GM04504 (cell line): ENCODE measurements around the gene HLA-DRB5.
"Not testable (repeated sequence)": the region's sequence is repeated elsewhere in the genome, so short reads cannot be mapped to it uniquely, and the experiment has no call there.

Source experiments
- DNase-seq: peaks from one replicate; pipeline ENCODE4 v3.0.0-alpha.2; 2012; ENCODE audit warnings: low read depth

Gene HLA-DRB5

DNA sequence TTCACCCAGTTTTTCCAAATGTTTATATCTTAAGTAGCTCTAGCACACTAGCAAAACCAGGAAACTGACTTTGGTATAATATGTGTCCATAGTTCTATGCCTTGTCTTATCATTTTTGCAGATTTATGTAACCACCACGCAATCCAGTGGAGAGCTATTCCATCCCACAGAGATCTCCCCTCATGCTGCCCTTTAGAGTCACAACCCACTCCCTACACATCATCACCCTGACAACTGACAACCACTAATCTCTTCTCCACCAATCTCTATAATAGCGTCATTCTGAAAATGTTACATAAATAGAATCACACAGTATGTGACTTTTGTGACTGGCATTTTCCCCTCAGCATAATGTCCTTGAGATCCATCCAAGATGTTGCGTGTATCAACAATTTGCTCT, 29.1 kb downstream of the HLA-DRB5 start:
- no peak for DNase-seq

GRCh38 chr6:32492351-32492750, 37.7 kb downstream of the HLA-DRB5 start:
- no peak for DNase-seq

- no peak for DNase-seq
Observed at GRCh38 chr6:32491700-32492099, 38.4 kb downstream of the HLA-DRB5 start.

GRCh38 chr6:32488083-32488482, 42.0 kb downstream of the HLA-DRB5 start:
- no peak for DNase-seq

DNA sequence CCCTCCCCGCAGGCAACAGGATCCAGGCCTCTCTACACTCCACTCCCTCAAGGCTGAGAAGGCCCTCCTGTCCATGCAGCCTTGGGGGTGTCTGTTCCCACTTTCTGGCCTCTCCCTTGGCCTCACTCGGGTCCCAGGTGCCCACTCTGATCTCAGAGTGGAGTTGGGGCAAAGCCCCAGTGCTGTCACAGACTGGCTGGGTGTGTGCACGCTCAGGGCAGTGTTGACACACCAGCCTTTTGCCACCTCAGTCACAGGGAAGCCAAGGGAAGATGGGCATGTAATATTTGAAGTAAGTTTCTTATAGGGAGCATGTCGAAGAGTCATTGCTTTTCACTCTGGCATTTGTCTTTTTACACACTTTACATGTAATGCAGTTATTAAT, 45.5 kb downstream of the HLA-DRB5 start:
- no peak for DNase-seq

GRCh38 chr6:32483968-32484613, 46.0 kb downstream of the HLA-DRB5 start:
- no peak for DNase-seq

GRCh38 chr6:32475392-32476206, 54.5 kb downstream of the HLA-DRB5 start:
- no peak for DNase-seq

DNA sequence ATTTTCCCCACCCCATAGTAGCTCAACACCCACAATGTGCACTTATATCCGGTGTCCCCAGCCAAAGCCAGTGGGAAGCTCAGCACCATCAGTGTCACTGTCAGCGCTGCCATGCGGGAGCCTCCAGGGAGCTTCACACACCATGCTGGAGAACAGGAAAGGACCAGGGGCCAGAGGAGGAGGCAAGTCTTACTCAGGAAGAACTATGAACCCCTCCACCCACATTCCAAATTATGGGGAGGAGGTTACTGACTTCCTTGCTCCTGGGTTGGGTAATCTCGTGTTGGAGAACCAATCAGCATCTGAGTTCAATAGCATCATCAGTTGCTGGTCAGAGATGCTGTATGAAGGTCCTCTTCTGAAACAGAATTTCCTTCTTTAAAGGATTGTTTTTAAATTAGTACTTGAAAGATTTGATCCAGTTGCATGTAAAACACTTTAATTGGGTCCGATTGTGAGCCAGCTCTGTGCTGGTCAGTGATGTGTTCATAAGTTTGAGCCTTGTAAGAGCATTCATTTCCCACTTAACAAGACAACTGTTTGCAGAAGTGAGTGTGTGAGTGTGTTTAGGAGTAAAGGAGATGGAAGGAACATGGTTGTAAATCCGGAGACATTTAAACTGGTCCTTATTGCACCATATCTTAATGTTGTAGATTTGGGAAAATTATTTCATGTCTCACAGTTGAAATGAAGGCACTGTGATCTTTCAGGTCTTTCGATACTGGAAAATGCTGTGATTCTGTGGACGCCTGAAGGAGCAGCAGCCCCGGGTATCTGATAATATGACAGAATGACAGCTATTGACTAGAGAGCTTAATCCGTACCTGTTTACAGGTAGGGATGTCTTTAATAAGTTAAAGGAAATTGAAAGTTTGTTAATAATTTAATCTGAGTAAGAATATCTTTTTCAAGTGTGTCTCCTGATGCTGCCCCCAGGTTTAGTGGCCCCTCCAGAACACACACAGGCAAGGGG, 56.4 kb downstream of the HLA-DRB5 start:
- DNase-seq: not testable (repeated sequence)

DNA sequence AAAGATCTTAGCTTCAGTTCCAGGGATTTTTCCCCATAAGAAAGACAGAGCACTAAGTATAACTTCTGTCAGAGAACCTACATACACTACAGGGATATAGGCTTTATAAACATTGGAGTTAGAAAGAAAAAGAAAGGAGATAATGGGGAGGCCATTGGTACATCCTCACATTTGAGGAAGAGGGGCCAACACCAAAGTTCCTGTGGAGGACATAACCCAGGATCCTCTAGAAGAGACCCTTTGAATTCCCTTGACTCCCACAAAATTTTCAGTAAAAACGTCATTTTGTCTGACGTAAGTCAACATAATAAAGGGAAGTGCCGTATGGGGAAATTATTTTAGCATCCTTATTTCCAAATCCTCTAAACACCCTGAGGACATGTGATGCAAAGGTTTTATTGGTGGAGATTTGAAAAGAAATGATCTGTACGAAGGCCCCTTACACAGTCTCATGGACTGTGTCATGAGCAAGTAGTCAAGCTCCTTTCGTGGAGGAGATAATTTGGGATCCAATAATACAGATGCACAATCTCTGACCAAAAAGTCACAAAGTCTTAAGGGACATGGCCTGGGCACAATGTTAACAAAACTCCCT, 57.2 kb downstream of the HLA-DRB5 start:
- DNase-seq: no peak

DNA sequence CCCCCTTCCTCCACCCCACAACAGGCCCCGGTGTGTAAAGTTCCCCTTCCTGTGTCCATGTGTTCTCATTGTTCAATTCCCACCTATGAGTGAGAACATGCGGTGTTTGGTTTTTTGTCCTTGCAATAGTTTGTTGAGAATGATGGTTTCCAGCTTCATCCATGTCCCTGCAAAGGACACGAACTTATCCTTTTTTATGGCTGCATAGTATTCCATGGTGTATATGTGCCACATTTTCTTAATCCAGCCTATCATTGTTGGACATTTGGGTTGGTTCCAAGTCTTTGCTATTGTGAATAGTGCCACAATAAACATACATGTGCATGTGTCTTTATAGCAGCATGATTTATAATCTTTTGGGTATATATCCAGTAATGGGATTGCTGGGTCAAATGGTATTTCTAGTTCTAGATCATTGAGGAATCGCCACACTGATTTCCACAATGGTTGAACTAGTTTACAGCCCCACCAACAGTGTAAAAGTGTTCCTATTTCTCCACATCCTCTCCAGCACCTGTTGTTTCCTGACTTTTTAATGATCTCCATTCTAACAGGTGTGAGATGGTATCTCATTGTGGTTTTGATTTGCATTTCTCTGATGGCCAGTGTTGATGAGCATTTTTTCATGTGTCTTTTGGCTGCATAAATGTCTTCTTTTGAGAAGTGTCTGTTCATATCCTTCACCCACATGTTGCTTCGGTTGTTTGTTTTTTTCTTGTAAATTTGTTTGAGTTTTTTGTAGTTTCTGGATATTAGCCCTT, 62.2 kb downstream of the HLA-DRB5 start:
- DNase-seq: not testable (repeated sequence)
